ENCODE results near the gene EMP1.
A peak's percentile ranks its signal among the peaks of the same experiment; 100 is the strongest.

The EMP1 gene

DNA sequence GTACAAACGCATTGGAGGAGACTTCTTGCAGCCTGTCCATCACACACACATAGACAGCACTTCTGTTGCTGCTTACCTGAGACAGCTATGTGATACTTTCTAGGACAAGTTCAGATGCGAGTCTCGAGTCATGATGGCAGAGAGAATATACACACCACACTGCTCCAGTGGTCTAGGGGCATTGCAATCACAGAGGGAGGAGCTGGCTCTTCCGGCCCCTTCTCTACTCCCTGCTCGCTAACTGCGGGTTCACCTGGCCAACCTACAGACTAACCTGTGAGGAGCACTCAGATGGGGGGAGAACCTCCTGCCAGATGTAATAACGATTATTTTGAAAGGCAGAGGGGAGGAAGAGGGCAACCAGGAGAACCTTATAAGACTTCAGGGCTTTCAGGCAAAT lies 30.7 kb downstream of the EMP1 start:
- no peak overlapping the region for H3K27ac ChIP-seq
- intact Hi-C loops (cut with DNase I; ENCODE audit: low total_unique reads) = no loop called here

DNA sequence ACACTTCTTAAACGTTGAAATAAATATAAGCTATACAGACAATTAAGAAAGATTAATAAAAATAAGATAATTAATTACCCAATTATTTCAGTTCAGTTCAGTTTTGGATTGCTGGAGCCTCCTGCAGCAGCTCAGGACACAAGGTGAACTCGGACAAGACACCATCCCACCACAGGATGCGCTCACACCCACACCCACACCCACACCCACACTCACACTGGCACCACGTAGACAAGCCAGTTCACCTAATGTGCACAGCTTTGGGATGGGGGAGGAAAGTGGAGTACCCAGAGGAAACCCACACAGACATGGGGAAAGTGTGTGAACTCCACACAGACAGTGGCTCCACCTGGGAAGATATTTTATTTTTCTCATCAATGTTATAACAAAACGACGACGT lies 32.1 kb downstream of the EMP1 start:
- Histone ChIP-seq H3K9me3 (peaks cover 0 to 4% (median 0%) of the 10 kb centered on the region in 3 donors), H3K4me1 (no peaks in the 10 kb centered on the region), H3K27ac (no peak overlapping the region), H3K27me3 (no peaks in the 10 kb centered on the region), H3K4me3 (no peak overlapping the region), H3K36me3 (no peaks in the 10 kb centered on the region)
- TF ChIP-seq CTCF (IDR thresholded peaks at IDR 0.05) = no peak
- intact Hi-C loops (cut with DNase I; ENCODE audit: low total_unique reads) = no loop called here
- no peak for DNase-seq

More for the DNA sequence above, 30.7 kb downstream of the EMP1 start:
- no peak for TF ChIP-seq CTCF (IDR thresholded peaks at IDR 0.05)
- Histone ChIP-seq H3K4me1 (no peaks in the 10 kb centered on the region), H3K36me3 (no peaks in the 10 kb centered on the region), H3K9me3 (peaks cover 0 to 4% (median 0%) of the 10 kb centered on the region in 3 donors), H3K4me3 (no peak overlapping the region), H3K27me3 (no peaks in the 10 kb centered on the region)
- DNase-seq = no peak

GRCh38 chr12:13229504-13229903 lies 33.0 kb downstream of the EMP1 start:
- no peaks in the 10 kb centered on the region for H3K4me1 ChIP-seq
- H3K9me3 ChIP-seq = peaks cover 0 to 4% (median 0%) of the 10 kb centered on the region in 3 donors
- no peak for DNase-seq
- intact Hi-C loops (cut with DNase I; ENCODE audit: low total_unique reads) = no loop called here
- H3K4me3 ChIP-seq = no peak overlapping the region
- H3K27me3 ChIP-seq = no peaks in the 10 kb centered on the region
- H3K27ac ChIP-seq = no peak overlapping the region
- no peak for TF ChIP-seq CTCF (IDR thresholded peaks at IDR 0.05)
- H3K36me3 ChIP-seq = no peaks in the 10 kb centered on the region

DNA sequence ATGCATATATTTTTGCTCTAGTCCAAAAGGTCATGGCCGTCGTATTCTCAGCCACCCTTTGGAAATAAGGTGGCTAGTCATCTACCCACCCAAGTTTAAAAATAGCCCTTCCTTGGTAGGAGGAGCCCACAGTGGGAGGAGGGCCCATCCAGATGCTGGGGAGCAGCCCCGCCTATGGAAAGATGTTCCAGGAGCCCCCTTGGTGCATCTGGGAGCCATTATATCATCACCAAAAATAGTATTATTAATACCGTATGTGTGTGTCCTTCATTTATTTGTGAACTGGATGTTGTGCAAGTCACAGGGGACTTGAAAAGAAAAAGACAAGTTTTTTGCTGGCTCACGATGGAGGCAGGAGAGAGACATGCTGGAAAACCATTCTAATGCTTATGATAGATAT lies 34.0 kb downstream of the EMP1 start:
- Histone ChIP-seq H3K9me3 (peaks cover 0 to 4% (median 0%) of the 10 kb centered on the region in 3 donors), H3K36me3 (no peaks in the 10 kb centered on the region), H3K27ac (no peak overlapping the region), H3K27me3 (no peaks in the 10 kb centered on the region), H3K4me3 (no peak overlapping the region), H3K4me1 (no peaks in the 10 kb centered on the region)
- intact Hi-C loops (cut with DNase I; ENCODE audit: low total_unique reads) = no loop called here
- TF ChIP-seq CTCF (IDR thresholded peaks at IDR 0.05) = no peak
- no peak for DNase-seq

DNA sequence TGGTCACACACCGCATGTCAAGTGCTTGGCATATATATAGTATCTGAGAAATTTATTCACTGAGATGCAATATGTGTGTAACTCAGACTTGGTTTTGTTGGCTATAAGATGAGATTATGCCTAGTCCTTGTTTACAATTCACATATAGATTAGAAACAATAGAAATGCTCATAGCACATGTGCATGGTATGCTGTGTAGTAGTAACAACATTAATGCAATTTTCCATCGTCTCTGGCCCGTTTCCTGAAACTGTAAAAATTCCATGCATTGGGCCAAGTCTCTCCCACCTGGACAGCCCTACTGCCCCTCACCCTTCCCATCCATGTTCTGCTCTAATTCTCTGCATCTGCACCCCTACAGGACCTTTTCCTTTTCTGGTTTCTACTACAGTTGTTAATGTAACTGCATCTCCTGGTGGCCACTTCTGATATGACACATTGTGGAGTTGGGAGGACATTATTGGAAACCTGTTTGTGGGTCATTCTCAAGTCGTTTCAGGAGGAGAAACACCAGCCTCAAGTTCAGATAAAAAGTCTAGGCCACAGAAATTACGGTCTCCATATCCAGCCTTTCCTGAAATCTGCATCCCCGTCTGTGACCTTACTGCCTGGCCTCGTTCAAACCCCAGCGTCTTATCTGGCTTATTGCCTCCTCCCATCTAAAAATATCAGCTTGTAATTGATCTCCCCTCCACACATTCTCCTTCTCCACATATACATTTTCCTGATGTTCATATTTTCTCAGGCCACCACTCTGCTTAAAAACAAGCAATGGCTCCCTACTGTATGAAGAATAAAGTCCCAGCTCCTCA lies 37.5 kb downstream of the EMP1 start:
- Histone ChIP-seq H3K27ac (no peak overlapping the region), H3K4me1 (no peaks in the 10 kb centered on the region), H3K36me3 (no peaks in the 10 kb centered on the region), H3K9me3 (peaks cover 0 to 4% (median 0%) of the 10 kb centered on the region in 3 donors), H3K27me3 (no peaks in the 10 kb centered on the region), H3K4me3 (no peak overlapping the region)
- peak; percentile 62 to 75 for TF ChIP-seq CTCF (IDR thresholded peaks at IDR 0.05)
- intact Hi-C loops (cut with DNase I; ENCODE audit: low total_unique reads) = no loop called here
- DNase-seq = peak in 1 of 2 donors; percentile 70
